MM.1S (cell line): ENCODE results near the gene PTPRA.
A peak's percentile ranks its signal among the peaks of the same experiment; 100 is the strongest.

Experiments used
- DNase-seq: peaks from one replicate; pipeline ENCODE4 v3.0.0-alpha.2; 2015
- H2AFZ ChIP-seq: fragments of 300-600 bp; sonication (generic); 2 replicates; pipeline ENCODE4 v1.6.0; 2016; ENCODE audit warnings: antibody characterized with exemption, low read length
- H3F3A ChIP-seq: fragments of 300-600 bp; sonication (generic); 2 replicates; pipeline ENCODE4 v1.6.1; 2016; ENCODE audit warnings: mild to moderate bottlenecking, antibody characterized with exemption, low read length, moderate library complexity, mixed read lengths; ENCODE audit not compliant: insufficient read depth
- H3K27ac ChIP-seq: fragments of 300-600 bp; sonication (generic); 2 replicates; pipeline ENCODE4 v1.5.1; 2016; ENCODE audit warnings: mild to moderate bottlenecking, low read length
- H3K27me3 ChIP-seq: fragments of 300-600 bp; sonication (generic); replicated peaks from 2 replicates; pipeline ENCODE4 v1.6.0; 2016; ENCODE audit warnings: low read length; ENCODE audit not compliant: insufficient read depth
- H3K36me3 ChIP-seq: fragments of 300-600 bp; sonication (generic); replicated peaks from 2 replicates; pipeline ENCODE4 v1.6.1; 2016; ENCODE audit warnings: mild to moderate bottlenecking, low read length, mixed read lengths; ENCODE audit not compliant: insufficient read depth
- H3K4me1 ChIP-seq: fragments of 300-600 bp; sonication (generic); 2 replicates; pipeline ENCODE4 v1.6.1; 2016; ENCODE audit warnings: low read length, mixed read lengths
- H3K4me2 ChIP-seq: fragments of 300-600 bp; sonication (generic); 2 replicates; pipeline ENCODE4 v1.6.0; 2016; ENCODE audit warnings: low read depth, low read length
- H3K4me3 ChIP-seq: fragments of 300-600 bp; sonication (generic); 2 replicates; pipeline ENCODE4 v1.5.1; 2016; ENCODE audit warnings: low read length, mixed read lengths
- H3K79me2 ChIP-seq: fragments of 300-600 bp; sonication (generic); 2 replicates; pipeline ENCODE4 v1.6.1; 2016; ENCODE audit warnings: mixed run types, low read length, mixed read lengths
- H3K9ac ChIP-seq: fragments of 300-600 bp; sonication (generic); 2 replicates; pipeline ENCODE4 v1.6.1; 2016; ENCODE audit warnings: low read length, mixed read lengths
- H3K9me2 ChIP-seq: fragments of 300-600 bp; sonication (generic); replicated peaks from 2 replicates; pipeline ENCODE4 v1.6.1; 2016; ENCODE audit warnings: mild to moderate bottlenecking, low read length, mixed read lengths; ENCODE audit not compliant: insufficient read depth
- H3K9me3 ChIP-seq: fragments of 300-600 bp; sonication (generic); replicated peaks from 2 replicates; pipeline ENCODE4 v1.6.1; 2016; ENCODE audit warnings: mild to moderate bottlenecking, low read length, mixed read lengths; ENCODE audit not compliant: insufficient read depth
- H4K20me1 ChIP-seq: fragments of 300-600 bp; sonication (generic); 2 replicates; pipeline ENCODE4 v1.6.1; 2016; ENCODE audit warnings: mild to moderate bottlenecking, low read length, moderate library complexity, mixed read lengths; ENCODE audit not compliant: insufficient read depth
- EZH2 ChIP-seq: fragments of 300-600 bp; sonication (generic); optimal IDR thresholded peaks from 2 replicates; pipeline ENCODE3; 2017; ENCODE audit warnings: low read depth, mild to moderate bottlenecking, antibody characterized with exemption, low read length, mixed read lengths
- EZH2phosphoT487 ChIP-seq: fragments of 300-600 bp; sonication (generic); IDR thresholded peaks from 2 replicates; pipeline ENCODE4 v1.6.1; 2018; ENCODE audit warnings: antibody characterized with exemption, low read length
- TF ChIP-seq, protein P1 (sequence below): fragments of 300-600 bp; sonication (generic); IDR thresholded peaks from 2 replicates; pipeline ENCODE4 v1.5.1; 2016; ENCODE audit warnings: antibody characterized with exemption, low read length, mixed read lengths

The PTPRA gene

DNA sequence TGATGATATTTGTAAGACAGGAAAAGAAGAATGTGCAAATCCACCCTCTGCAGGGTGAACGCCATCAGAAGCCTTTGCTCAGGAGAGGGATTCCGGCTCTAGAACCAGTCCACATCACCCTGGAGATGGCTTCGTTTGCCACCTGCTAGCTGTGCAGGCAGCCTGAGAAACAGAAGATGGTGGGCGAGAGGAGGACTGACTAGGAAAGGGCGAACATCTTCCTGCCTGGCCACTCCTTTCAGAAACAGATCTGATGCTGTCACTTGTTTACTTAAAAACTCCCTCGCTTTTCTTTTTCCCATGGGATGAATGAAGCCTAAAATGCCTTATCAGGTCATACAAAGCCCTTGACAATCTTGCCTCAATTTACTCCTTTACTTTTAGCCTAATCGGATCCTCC is 1.2 kb downstream of the PTPRA start:
- H2AFZ ChIP-seq = peak overlapping the region; percentile 78; the same call in 1 of the 2 replicates
- H3K79me2 ChIP-seq = peaks cover 58% of the 10 kb centered on the region
- peaks cover 13% of the 10 kb centered on the region for H3K4me1 ChIP-seq
- H3K9me2 ChIP-seq = no peaks in the 10 kb centered on the region
- H4K20me1 ChIP-seq = no peaks in the 10 kb centered on the region; the same call in 1 of the 2 replicates
- no peaks in the 10 kb centered on the region for H3K27me3 ChIP-seq
- H3F3A ChIP-seq = peaks cover 10% of the 10 kb centered on the region; the same call in 1 of the 2 replicates
- TF ChIP-seq EZH2 = no peak
- TF ChIP-seq, protein P1, sequence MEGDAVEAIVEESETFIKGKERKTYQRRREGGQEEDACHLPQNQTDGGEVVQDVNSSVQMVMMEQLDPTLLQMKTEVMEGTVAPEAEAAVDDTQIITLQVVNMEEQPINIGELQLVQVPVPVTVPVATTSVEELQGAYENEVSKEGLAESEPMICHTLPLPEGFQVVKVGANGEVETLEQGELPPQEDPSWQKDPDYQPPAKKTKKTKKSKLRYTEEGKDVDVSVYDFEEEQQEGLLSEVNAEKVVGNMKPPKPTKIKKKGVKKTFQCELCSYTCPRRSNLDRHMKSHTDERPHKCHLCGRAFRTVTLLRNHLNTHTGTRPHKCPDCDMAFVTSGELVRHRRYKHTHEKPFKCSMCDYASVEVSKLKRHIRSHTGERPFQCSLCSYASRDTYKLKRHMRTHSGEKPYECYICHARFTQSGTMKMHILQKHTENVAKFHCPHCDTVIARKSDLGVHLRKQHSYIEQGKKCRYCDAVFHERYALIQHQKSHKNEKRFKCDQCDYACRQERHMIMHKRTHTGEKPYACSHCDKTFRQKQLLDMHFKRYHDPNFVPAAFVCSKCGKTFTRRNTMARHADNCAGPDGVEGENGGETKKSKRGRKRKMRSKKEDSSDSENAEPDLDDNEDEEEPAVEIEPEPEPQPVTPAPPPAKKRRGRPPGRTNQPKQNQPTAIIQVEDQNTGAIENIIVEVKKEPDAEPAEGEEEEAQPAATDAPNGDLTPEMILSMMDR = no peak
- TF ChIP-seq EZH2phosphoT487 = no peak
- peak overlapping the region; percentile 43; the same call in 1 of the 2 replicates for H3K27ac ChIP-seq
- peak overlapping the region; percentile 94 for H3K4me2 ChIP-seq
- H3K36me3 ChIP-seq = no peaks in the 10 kb centered on the region
- peak overlapping the region; percentile 97 for H3K4me3 ChIP-seq
- no peak for DNase-seq
- no peaks in the 10 kb centered on the region for H3K9me3 ChIP-seq
- peak overlapping the region; percentile 79; the same call in 1 of the 2 replicates for H3K9ac ChIP-seq

DNA sequence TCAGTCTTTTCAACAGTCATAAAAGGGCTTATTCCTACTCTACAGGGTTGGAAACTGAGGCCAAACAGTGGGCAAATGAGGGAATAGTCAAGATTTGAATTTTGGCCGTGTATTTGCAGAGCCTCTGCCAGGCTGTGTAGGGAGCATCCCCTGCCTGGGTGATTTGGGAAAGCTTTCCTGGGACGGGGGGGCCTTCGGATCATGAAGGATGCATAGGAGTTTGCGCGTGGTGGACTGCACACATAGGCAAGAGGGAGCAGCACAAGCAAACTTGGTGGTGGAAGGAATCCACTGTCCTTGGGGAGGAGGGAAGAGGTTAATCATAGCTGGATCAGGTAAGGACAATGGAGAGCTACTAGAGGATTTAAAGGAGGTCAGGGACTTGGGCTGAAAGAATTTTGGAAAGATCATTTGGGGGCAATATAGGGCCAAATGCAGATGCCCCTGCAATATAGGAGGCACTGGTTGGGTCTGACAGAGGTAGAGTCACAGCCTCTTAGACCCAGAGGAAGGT is 2.5 kb downstream of the PTPRA start:
- Histone ChIP-seq H3K79me2 (peaks cover 71% of the 10 kb centered on the region), H2AFZ (no peak overlapping the region), H3F3A (peaks cover 10% of the 10 kb centered on the region; the same call in 1 of the 2 replicates), H3K27ac (no peak overlapping the region), H3K27me3 (no peaks in the 10 kb centered on the region), H3K4me1 (peaks cover 13% of the 10 kb centered on the region), H3K36me3 (no peaks in the 10 kb centered on the region), H4K20me1 (no peaks in the 10 kb centered on the region; the same call in 1 of the 2 replicates), H3K9ac (no peak overlapping the region), H3K9me3 (no peaks in the 10 kb centered on the region), H3K4me3 (no peak overlapping the region), H3K9me2 (no peaks in the 10 kb centered on the region), H3K4me2 (no peak overlapping the region)
- no peak for DNase-seq
- TF ChIP-seq EZH2phosphoT487 (no peak), EZH2 (no peak)
- TF ChIP-seq, protein P1 = no peak

DNA sequence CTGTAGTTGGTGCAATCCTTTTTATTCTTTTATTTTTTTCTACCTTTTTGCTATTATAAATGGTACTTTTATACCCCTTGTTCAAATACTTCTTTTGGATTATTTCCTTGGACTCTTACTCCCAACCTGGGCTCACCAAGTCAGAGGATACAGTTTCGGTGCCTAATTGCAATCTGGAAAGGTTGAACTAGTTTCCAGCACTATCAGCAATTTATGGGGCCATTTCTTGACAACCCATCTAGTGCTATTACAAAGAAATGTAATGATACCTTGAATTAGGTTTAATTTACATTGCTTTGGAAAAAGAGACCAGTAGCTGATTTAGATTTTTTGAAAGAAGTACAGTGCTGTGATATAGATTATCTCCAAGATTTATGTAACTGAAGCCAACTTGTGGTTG is 5.2 kb downstream of the PTPRA start:
- no peak for DNase-seq
- peaks cover 10% of the 10 kb centered on the region; the same call in 1 of the 2 replicates for H3F3A ChIP-seq
- no peak overlapping the region for H3K4me3 ChIP-seq
- peaks cover 95% of the 10 kb centered on the region for H3K79me2 ChIP-seq
- H3K9me3 ChIP-seq = no peaks in the 10 kb centered on the region
- H3K36me3 ChIP-seq = no peaks in the 10 kb centered on the region
- no peaks in the 10 kb centered on the region for H3K27me3 ChIP-seq
- H3K4me2 ChIP-seq = no peak overlapping the region
- H3K9ac ChIP-seq = no peak overlapping the region
- TF ChIP-seq EZH2 (no peak), EZH2phosphoT487 (no peak)
- TF ChIP-seq, protein P1 = no peak
- no peak overlapping the region for H2AFZ ChIP-seq
- H3K9me2 ChIP-seq = no peaks in the 10 kb centered on the region
- no peaks in the 10 kb centered on the region; the same call in 1 of the 2 replicates for H4K20me1 ChIP-seq
- H3K4me1 ChIP-seq = peaks cover 10% of the 10 kb centered on the region
- no peak overlapping the region for H3K27ac ChIP-seq
